ENCODE results near the gene TBL1X. TPM values are rescaled to one million over a fixed set of nuclear protein-coding genes. Genes with fewer than 3 reads are reported as not detected.

The TBL1X gene
- polyA plus RNA-seq, 1 experiment: 24.9 TPM

DNA sequence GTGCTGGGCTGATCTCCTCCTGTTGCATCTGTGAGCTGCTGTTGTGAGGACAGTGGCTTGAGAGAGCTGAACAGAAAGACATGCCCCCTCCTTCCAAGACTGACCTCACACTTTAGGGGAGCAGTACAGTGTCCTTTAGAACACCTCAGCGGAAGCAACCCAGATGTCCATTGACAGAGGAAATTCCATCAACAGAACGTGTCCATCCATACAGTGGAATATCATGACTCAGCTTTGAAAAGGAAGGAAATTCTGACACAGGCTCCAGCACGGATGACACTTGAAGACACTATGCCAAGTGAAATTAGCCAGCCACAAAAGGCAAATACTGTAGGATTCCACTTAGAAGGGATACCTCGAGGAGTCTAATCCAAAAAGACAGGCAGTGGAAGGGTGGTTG lies 197.3 kb downstream of the TBL1X start:
- Histone ChIP-seq H3K4me3 (ENCODE audit: low read depth, low read length) (no peak overlapping the region), H3K27me3 (ENCODE audit: control insufficient read depth, insufficient read depth, low read length) (no peaks in the 10 kb centered on the region), H3K9me3 (ENCODE audit: control insufficient read depth, insufficient read depth, low read length) (no peaks in the 10 kb centered on the region), H3K27ac (ENCODE audit: low read depth, low read length) (peak overlapping the region; percentile 11)
- no peak for DNase-seq (ENCODE audit: low read depth, low spot score)
- ChIA-PET CTCF (no interaction called here), POLR2A (no interaction called here)
- TF ChIP-seq, protein P1, sequence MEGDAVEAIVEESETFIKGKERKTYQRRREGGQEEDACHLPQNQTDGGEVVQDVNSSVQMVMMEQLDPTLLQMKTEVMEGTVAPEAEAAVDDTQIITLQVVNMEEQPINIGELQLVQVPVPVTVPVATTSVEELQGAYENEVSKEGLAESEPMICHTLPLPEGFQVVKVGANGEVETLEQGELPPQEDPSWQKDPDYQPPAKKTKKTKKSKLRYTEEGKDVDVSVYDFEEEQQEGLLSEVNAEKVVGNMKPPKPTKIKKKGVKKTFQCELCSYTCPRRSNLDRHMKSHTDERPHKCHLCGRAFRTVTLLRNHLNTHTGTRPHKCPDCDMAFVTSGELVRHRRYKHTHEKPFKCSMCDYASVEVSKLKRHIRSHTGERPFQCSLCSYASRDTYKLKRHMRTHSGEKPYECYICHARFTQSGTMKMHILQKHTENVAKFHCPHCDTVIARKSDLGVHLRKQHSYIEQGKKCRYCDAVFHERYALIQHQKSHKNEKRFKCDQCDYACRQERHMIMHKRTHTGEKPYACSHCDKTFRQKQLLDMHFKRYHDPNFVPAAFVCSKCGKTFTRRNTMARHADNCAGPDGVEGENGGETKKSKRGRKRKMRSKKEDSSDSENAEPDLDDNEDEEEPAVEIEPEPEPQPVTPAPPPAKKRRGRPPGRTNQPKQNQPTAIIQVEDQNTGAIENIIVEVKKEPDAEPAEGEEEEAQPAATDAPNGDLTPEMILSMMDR (IDR thresholded peaks at IDR 0.05; ENCODE audit: low read depth, low read length): no peak

DNA sequence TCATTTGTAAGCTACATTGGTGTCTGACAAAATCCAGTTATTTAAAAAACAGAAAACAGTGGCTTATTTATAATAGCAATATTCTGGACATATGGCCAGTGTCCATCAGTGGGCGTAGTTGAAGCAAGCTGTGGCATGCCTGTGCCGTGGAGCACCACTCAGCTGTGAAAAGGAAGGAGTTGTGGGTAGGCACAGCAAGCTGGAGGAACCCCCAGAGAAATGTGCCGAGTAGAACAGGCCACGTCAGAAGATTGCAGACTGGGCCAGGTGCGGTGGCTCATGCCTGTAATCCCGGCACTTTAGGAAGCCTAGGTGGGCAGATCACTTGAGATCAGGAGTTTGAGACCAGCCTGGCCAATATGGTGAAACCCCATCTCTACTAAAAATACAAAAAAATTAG lies 198.4 kb downstream of the TBL1X start:
- H3K4me3 ChIP-seq (ENCODE audit: low read depth, low read length): no peak overlapping the region
- ChIA-PET POLR2A (no interaction called here), CTCF (no interaction called here)
- H3K27ac ChIP-seq (ENCODE audit: low read depth, low read length): no peak overlapping the region
- H3K9me3 ChIP-seq (ENCODE audit: control insufficient read depth, insufficient read depth, low read length): no peaks in the 10 kb centered on the region
- TF ChIP-seq, protein P1 (IDR thresholded peaks at IDR 0.05; ENCODE audit: low read depth, low read length): no peak
- H3K27me3 ChIP-seq (ENCODE audit: control insufficient read depth, insufficient read depth, low read length): no peaks in the 10 kb centered on the region
- DNase-seq (ENCODE audit: low read depth, low spot score): no peak

DNA sequence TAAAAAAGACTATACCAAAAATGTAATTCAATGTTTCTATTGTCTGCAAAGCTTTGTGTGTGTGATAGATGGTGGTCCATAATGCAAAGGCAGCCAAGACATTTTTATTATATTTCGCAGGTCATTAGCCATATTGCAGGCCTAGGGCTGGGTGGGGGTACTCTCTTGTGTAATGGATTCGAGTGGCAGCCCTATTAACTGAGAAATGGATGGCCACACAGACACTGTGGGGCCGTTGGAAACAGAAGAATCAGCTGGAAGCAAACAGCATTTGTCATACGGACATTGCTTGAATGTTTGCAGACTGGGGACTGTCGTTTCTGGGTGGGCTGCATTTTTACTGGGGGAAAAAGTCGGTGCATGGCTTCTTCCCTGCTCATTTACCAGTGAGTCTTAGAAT lies 199.4 kb downstream of the TBL1X start:
- no peak for DNase-seq (ENCODE audit: low read depth, low spot score)
- H3K27me3 ChIP-seq (ENCODE audit: control insufficient read depth, insufficient read depth, low read length): no peaks in the 10 kb centered on the region
- no peak overlapping the region for H3K4me3 ChIP-seq (ENCODE audit: low read depth, low read length)
- TF ChIP-seq, protein P1 (IDR thresholded peaks at IDR 0.05; ENCODE audit: low read depth, low read length): no peak
- CTCF ChIA-PET: no interaction called here
- no peaks in the 10 kb centered on the region for H3K9me3 ChIP-seq (ENCODE audit: control insufficient read depth, insufficient read depth, low read length)
- no peak overlapping the region for H3K27ac ChIP-seq (ENCODE audit: low read depth, low read length)
- POLR2A ChIA-PET: no interaction called here

DNA sequence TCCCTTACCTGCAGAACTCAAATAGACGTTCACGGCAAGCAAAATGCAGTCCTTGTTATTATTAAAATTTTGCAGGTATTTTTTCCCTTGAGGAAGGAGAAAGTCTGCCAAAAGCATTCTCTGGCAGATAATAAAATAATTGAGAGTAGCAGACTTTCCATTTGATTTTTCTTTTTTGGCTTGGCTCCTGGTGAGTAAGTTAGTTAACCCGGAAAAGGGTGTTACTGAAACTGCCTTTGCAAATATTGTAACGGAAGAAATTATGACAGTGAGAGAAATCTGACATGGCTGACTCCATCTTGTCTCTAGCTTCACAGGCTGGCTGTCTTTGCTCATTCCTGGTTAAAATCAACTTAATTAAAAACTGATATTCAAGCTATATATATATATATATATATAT lies 200.3 kb downstream of the TBL1X start:
- POLR2A ChIA-PET: no interaction called here

DNA sequence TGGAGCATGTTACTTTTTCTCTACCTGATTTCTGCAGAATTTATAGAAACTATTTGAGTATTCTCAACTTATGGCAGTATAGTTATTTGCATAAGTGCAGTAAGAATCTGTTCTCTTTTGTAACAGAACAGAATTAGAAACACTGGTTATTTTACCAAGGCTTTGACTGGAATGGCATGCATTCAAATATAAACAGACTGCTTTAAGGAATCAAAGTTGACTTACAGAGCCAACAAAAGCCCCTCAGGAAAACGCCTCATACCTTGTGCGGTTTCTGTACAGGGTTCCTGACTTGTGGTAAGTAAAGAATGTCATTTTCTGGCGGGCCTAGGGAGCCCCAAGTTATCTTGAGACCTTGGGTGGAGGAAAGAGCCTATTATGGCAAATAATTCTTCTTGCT lies 203.7 kb downstream of the TBL1X start:
- Histone ChIP-seq H3K27ac (ENCODE audit: low read depth, low read length) (no peak overlapping the region), H3K27me3 (ENCODE audit: control insufficient read depth, insufficient read depth, low read length) (no peaks in the 10 kb centered on the region), H3K4me3 (ENCODE audit: low read depth, low read length) (no peak overlapping the region), H3K9me3 (ENCODE audit: control insufficient read depth, insufficient read depth, low read length) (no peaks in the 10 kb centered on the region)
- ChIA-PET POLR2A (no interaction called here), CTCF (no interaction called here)
- TF ChIP-seq, protein P1 (IDR thresholded peaks at IDR 0.05; ENCODE audit: low read depth, low read length): no peak
- peak; percentile 43 for DNase-seq (ENCODE audit: low read depth, low spot score)

More for the DNA sequence above, 200.3 kb downstream of the TBL1X start:
- no peaks in the 10 kb centered on the region for H3K9me3 ChIP-seq (ENCODE audit: control insufficient read depth, insufficient read depth, low read length)
- CTCF ChIA-PET: no interaction called here
- H3K27ac ChIP-seq (ENCODE audit: low read depth, low read length): no peak overlapping the region
- H3K27me3 ChIP-seq (ENCODE audit: control insufficient read depth, insufficient read depth, low read length): no peaks in the 10 kb centered on the region
- TF ChIP-seq, protein P1 (IDR thresholded peaks at IDR 0.05; ENCODE audit: low read depth, low read length): no peak
- no peak for DNase-seq (ENCODE audit: low read depth, low spot score)
- H3K4me3 ChIP-seq (ENCODE audit: low read depth, low read length): no peak overlapping the region

All from AG04450 (cell line).